HepG2 (cell line): ENCODE data around the gene GRIFIN. TPM values are rescaled to one million over a fixed set of nuclear protein-coding genes. Genes with fewer than 3 reads are reported as not detected.

Experiments used
- ATAC-seq: fragments of 200-7000 bp; cut with Tn5 transposase; 3 replicates; pipeline ENCODE4 v1.9.1; 2020; ENCODE audit warnings: mild to moderate bottlenecking, moderate library complexity
- BruUV-seq: library from RNA; stranded (reverse); fragments of 400-500 nt; replicated peaks from 2 replicates; lab custom pipeline; 2021; lab: Mats Ljungman, UMichigan
- CTCF ChIA-PET: fragments of 300-600 bp; formaldehyde crosslinking; extraction: SDS; loops from one replicate; lab custom pipeline; 2021; ENCODE audit warnings: low total read pairs, inconsistent platforms, low intra/inter-chr PET ratio; lab: Yijun Ruan, JAX
- POLR2A ChIA-PET: fragments of 350-600 bp; sonication (Branson Sonifier 250); formaldehyde crosslinking; loops from one replicate; lab custom pipeline; 2020; ENCODE audit warnings: antibody characterized with exemption, inconsistent platforms; lab: Yijun Ruan, JAX
- DNase-seq: peaks from one replicate; pipeline ENCODE4 v3.0.0-alpha.2; 2015; ENCODE audit warnings: low spot score
- FAIRE-seq: peaks from 3 replicates; lab custom pipeline; 2011; peaks lifted over from hg19 to GRCh38; lab: Jason Lieb, UNC
- H2AFZ ChIP-seq: one replicate; pipeline ENCODE4 v1.6.1; 2011; ENCODE audit warnings: low read length, inconsistent platforms
- H3K27ac ChIP-seq: fragments of 300-600 bp; 3 replicates; pipeline ENCODE4 v1.8.0; 2011; ENCODE audit warnings: mixed run types, mild to moderate bottlenecking, mixed read lengths, low read length, inconsistent platforms; ENCODE audit not compliant: insufficient read depth; ENCODE audit errors: extremely low read length
- H3K27me3 ChIP-seq, 2 experiments: fragments of 200-600 bp in 1 of 2; 2 replicates in 1 of 2; 3 replicates in 1 of 2; pipeline versions ENCODE4 v1.6.0 to v1.8.0; 2011; ENCODE audit warnings: low read length in 2 of 2, mild to moderate bottlenecking in 2 of 2, moderate library complexity in 2 of 2, inconsistent platforms in 1 of 2; ENCODE audit not compliant: insufficient read depth in 2 of 2, control insufficient read depth in 1 of 2
- H3K36me3 ChIP-seq, 2 experiments: fragments of 200-600 bp in 1 of 2; replicated peaks in 1 of 2; 2 replicates in 1 of 2; 3 replicates in 1 of 2; pipeline versions ENCODE4 v1.5.1 to v1.8.0; 2011; ENCODE audit warnings: low read length in 2 of 2, inconsistent platforms in 1 of 2; ENCODE audit not compliant: insufficient read depth in 2 of 2, control insufficient read depth in 1 of 2
- H3K4me1 ChIP-seq: 2 replicates; pipeline ENCODE4 v1.5.1; 2012; ENCODE audit warnings: low read length, inconsistent platforms; ENCODE audit not compliant: insufficient read depth
- H3K4me2 ChIP-seq: 2 replicates; pipeline ENCODE4 v1.6.0; 2011; ENCODE audit warnings: low read depth, low read length, inconsistent platforms
- H3K4me3 ChIP-seq, 3 experiments: fragments of 200-600 bp in 1 of 3; sonication (generic), shearing (Covaris generic) in 1 of 3; replicated peaks in 1 of 3; 2 replicates each; pipeline ENCODE4 v1.5.1; 2011 to 2016; ENCODE audit warnings: low read length in 3 of 3, inconsistent platforms in 2 of 3, low read depth in 2 of 3, mild to moderate bottlenecking in 2 of 3, control low read depth in 1 of 3, mixed read lengths in 1 of 3; ENCODE audit not compliant: insufficient read depth in 1 of 3
- H3K79me2 ChIP-seq: one replicate; pipeline ENCODE4 v1.6.1; 2011; ENCODE audit warnings: low read length, inconsistent platforms; ENCODE audit not compliant: insufficient read depth
- H3K9ac ChIP-seq: 2 replicates; pipeline ENCODE4 v1.6.0; 2011; ENCODE audit warnings: mild to moderate bottlenecking, low read depth, low read length, inconsistent platforms; ENCODE audit not compliant: insufficient read depth
- H3K9me3 ChIP-seq: 2 replicates; pipeline ENCODE4 v1.5.1; 2012; ENCODE audit warnings: mild to moderate bottlenecking, low read length
- H4K20me1 ChIP-seq: 2 replicates; pipeline ENCODE4 v1.6.0; 2011; ENCODE audit warnings: inconsistent platforms, mild to moderate bottlenecking, low read length, moderate library complexity; ENCODE audit not compliant: insufficient read depth
- CC2D1A ChIP-seq: sonication (generic); formaldehyde crosslinking; IDR thresholded peaks from 2 replicates; pipeline ENCODE4 v1.8.1; 2023; ENCODE audit warnings: mild to moderate bottlenecking, missing genetic modification reagents
- ELF1 ChIP-seq: sonication (generic); formaldehyde crosslinking; IDR thresholded peaks from 2 replicates; pipeline ENCODE4 v1.4.0; 2020; ENCODE audit warnings: missing genetic modification reagents
- HOXA5 ChIP-seq: sonication (generic); formaldehyde crosslinking; IDR thresholded peaks from 2 replicates; pipeline ENCODE4 v1.4.0; 2020; ENCODE audit warnings: missing genetic modification reagents
- NFIB ChIP-seq: sonication (generic); formaldehyde crosslinking; IDR thresholded peaks from 2 replicates; pipeline ENCODE4 v1.9.0; 2021; ENCODE audit warnings: missing genetic modification reagents, mild to moderate bottlenecking, borderline replicate concordance
- XBP1 ChIP-seq: sonication (generic); formaldehyde crosslinking; IDR thresholded peaks from 2 replicates; pipeline ENCODE4 v1.5.0; 2020; ENCODE audit warnings: missing genetic modification reagents
- ZNF10 ChIP-seq: sonication (generic); formaldehyde crosslinking; IDR thresholded peaks from 2 replicates; pipeline ENCODE4 v1.4.0; 2020; ENCODE audit warnings: mild to moderate bottlenecking, low read depth, missing genetic modification reagents, borderline replicate concordance
- WGBS: methylation state at CpG from one replicate; pipeline ENCODE4 v1.1.6; 2017; ENCODE audit warnings: low lambda C conversion rate; 5-methylcytosine and 5-hydroxymethylcytosine counted together
- in situ Hi-C: cut with HindIII; loops from 2 replicates; pipeline ENCODE4 v1.10.0; 2017; ENCODE audit warnings: low pct_unique_long_range_greater_than_20kb; ENCODE audit not compliant: extremely low pct_ligation_motif_present
- intact Hi-C: fragments of 100-400 bp; cut with micrococcal nuclease; formaldehyde crosslinking; loops from one replicate; pipeline ENCODE4 v1.10.0; 2022; ENCODE audit not compliant: unreplicated experiment
- polyA plus RNA-seq, 8 experiments: library from polyadenylated mRNA; depleted of rRNA in 3 of 8; stranded (reverse) in 7 of 8; unstranded in 1 of 8; fragments of >200 nt; fragmentation: Illumina TruSeq in 4 of 8; extraction: Trizol in 4 of 8; gene quantifications; 2 replicates each; pipeline versions ENCODE4 v1.2.1 to v1.2.3, GENCODE V29; 2011 to 2016; ENCODE audit warnings: low read depth in 4 of 8, missing spikeins in 1 of 8, mixed read lengths in 1 of 8; ENCODE audit not compliant: insufficient read depth in 1 of 8
- total RNA-seq, 5 experiments: library from RNA; depleted of rRNA; stranded (reverse); fragments of >200 nt; fragmentation: Illumina TruSeq; extraction: Trizol; gene quantifications; 2 replicates each; pipeline ENCODE4 v1.2.3, GENCODE V29; 2016; ENCODE audit warnings: low read depth in 1 of 5
- TF ChIP-seq, protein P1 (sequence below): sonication (generic); formaldehyde crosslinking; IDR thresholded peaks from 2 replicates; pipeline ENCODE4 v1.5.0; 2020; ENCODE audit warnings: missing genetic modification reagents
- TF ChIP-seq, protein P2 (sequence below): sonication (generic); formaldehyde crosslinking; IDR thresholded peaks from 2 replicates; pipeline ENCODE4 v1.5.0; 2020; ENCODE audit warnings: mild to moderate bottlenecking, missing genetic modification reagents
- TF ChIP-seq, protein P3 (sequence below): sonication (generic); formaldehyde crosslinking; IDR thresholded peaks from 2 replicates; pipeline ENCODE4 v1.5.1; 2020; ENCODE audit warnings: mild to moderate bottlenecking, moderate library complexity, missing genetic modification reagents

Gene GRIFIN
- total and polyA plus RNA-seq, 2 of the 13 experiments (the other 11 are each of a cell fraction or from before 2014, with no cell fraction given), result not detected

DNA sequence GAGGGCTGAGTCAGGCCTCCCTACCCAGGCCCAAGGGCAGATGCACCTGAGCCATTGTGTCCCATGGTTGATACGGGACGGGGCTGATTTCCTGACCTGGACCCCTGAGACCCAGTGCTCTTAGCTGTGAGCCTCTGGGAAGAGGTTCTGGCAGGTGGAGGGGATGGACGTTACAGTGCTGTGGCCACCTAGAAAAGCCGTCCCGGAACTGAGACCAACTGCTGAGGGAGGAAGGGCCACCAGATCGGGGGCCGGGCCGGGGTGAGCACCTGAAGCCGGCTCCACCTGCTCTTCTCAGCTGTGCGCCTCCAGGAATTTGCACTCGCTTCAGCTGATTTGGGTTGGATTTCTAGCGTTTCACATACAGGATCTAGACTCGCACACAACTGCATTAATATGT lies 37.4 kb downstream of the GRIFIN start:
- Histone ChIP-seq H4K20me1 (no peaks in the 10 kb centered on the region; the same call in 1 of the 2 replicates), H2AFZ (no peak overlapping the region), H3K27me3 (no peaks in the 10 kb centered on the region), H3K4me1 (peaks cover 21% of the 10 kb centered on the region), H3K9me3 (no peaks in the 10 kb centered on the region), H3K9ac (no peak overlapping the region), H3K79me2 (no peaks in the 10 kb centered on the region), H3K36me3 (peaks cover 3 to 7% of the 10 kb centered on the region in 2 experiments; a peak in 3 of 5 replicates), H3K4me3 (no peak overlapping the region), H3K27ac (no peak overlapping the region), H3K4me2 (no peak overlapping the region)
- in situ Hi-C loops (loop anchor here (10.0 kb wide), 1 partner anchor 54 kb away; no protein-coding TSS in a partner anchor), intact Hi-C loops (no loop called here)
- FAIRE-seq (no peak), ATAC-seq (no peak), DNase-seq (no peak)
- WGBS, result over 99% methylated on average over 13 of the region's 13 CpGs
- BruUV-seq, result no TSS peak
- POLR2A ChIA-PET, result no interaction called here
- CTCF ChIA-PET, result no interaction called here
- TF ChIP-seq ELF1 (CRISPR knock-in tag), result no peak
- no peak for TF ChIP-seq CC2D1A (CRISPR knock-in tag)
- no peak for TF ChIP-seq NFIB
- no peak for TF ChIP-seq XBP1
- TF ChIP-seq, protein P1, sequence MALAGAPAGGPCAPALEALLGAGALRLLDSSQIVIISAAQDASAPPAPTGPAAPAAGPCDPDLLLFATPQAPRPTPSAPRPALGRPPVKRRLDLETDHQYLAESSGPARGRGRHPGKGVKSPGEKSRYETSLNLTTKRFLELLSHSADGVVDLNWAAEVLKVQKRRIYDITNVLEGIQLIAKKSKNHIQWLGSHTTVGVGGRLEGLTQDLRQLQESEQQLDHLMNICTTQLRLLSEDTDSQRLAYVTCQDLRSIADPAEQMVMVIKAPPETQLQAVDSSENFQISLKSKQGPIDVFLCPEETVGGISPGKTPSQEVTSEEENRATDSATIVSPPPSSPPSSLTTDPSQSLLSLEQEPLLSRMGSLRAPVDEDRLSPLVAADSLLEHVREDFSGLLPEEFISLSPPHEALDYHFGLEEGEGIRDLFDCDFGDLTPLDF, result no peak
- TF ChIP-seq, protein P2, sequence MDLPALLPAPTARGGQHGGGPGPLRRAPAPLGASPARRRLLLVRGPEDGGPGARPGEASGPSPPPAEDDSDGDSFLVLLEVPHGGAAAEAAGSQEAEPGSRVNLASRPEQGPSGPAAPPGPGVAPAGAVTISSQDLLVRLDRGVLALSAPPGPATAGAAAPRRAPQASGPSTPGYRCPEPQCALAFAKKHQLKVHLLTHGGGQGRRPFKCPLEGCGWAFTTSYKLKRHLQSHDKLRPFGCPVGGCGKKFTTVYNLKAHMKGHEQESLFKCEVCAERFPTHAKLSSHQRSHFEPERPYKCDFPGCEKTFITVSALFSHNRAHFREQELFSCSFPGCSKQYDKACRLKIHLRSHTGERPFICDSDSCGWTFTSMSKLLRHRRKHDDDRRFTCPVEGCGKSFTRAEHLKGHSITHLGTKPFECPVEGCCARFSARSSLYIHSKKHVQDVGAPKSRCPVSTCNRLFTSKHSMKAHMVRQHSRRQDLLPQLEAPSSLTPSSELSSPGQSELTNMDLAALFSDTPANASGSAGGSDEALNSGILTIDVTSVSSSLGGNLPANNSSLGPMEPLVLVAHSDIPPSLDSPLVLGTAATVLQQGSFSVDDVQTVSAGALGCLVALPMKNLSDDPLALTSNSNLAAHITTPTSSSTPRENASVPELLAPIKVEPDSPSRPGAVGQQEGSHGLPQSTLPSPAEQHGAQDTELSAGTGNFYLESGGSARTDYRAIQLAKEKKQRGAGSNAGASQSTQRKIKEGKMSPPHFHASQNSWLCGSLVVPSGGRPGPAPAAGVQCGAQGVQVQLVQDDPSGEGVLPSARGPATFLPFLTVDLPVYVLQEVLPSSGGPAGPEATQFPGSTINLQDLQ (CRISPR knock-in tag), result no peak
- TF ChIP-seq, protein P3, sequence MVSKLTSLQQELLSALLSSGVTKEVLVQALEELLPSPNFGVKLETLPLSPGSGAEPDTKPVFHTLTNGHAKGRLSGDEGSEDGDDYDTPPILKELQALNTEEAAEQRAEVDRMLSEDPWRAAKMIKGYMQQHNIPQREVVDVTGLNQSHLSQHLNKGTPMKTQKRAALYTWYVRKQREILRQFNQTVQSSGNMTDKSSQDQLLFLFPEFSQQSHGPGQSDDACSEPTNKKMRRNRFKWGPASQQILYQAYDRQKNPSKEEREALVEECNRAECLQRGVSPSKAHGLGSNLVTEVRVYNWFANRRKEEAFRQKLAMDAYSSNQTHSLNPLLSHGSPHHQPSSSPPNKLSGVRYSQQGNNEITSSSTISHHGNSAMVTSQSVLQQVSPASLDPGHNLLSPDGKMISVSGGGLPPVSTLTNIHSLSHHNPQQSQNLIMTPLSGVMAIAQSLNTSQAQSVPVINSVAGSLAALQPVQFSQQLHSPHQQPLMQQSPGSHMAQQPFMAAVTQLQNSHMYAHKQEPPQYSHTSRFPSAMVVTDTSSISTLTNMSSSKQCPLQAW (CRISPR knock-in tag), result no peak
- TF ChIP-seq ZNF10 (CRISPR knock-in tag), result no peak
- TF ChIP-seq HOXA5 (CRISPR knock-in tag), result no peak
